HG03196 (cell line): ENCODE data around the gene ANP32D.
A peak's percentile ranks its signal among the peaks of the same experiment; 100 is the strongest.
"Not testable (repeated sequence)": the region's sequence is repeated elsewhere in the genome, so short reads cannot be mapped to it uniquely, and the experiment has no call there.

Experiments used
- ATAC-seq: cut with Tn5 transposase; IDR thresholded peaks from one replicate; pipeline ENCODE4 v1.9.1; 2021; ENCODE audit not compliant: unreplicated experiment

Gene ANP32D

GRCh38 chr12:48472259-48472658 is at the start of gene ANP32D:
Gene ANP32D (plus strand): TSS chr12:48472559. CDS start chr12:48472665, 106 bp downstream.
- ATAC-seq, result no peak

- ATAC-seq, result no peak
Observed at GRCh38 chr12:48423171-48423570, 49.2 kb upstream of the ANP32D start.

GRCh38 chr12:48424644-48425043 is 47.7 kb upstream of the ANP32D start:
- ATAC-seq, result no peak

- ATAC-seq, result not testable (repeated sequence)
Observed at GRCh38 chr12:48434016-48434415, 38.3 kb upstream of the ANP32D start.

GRCh38 chr12:48441069-48441468 is 31.3 kb upstream of the ANP32D start:
- ATAC-seq, result no peak

GRCh38 chr12:48442179-48442847 is 30.0 kb upstream of the ANP32D start:
- no peak for ATAC-seq

- ATAC-seq, result no peak
Observed at GRCh38 chr12:48445538-48445937, 26.8 kb upstream of the ANP32D start.

- no peak for ATAC-seq
Observed at GRCh38 chr12:48446161-48446776, 26.1 kb upstream of the ANP32D start.

- ATAC-seq, result no peak
Observed at GRCh38 chr12:48447755-48448154, 24.6 kb upstream of the ANP32D start.

GRCh38 chr12:48451372-48451771 is 21.0 kb upstream of the ANP32D start:
- no peak for ATAC-seq

GRCh38 chr12:48452961-48453360 is 19.4 kb upstream of the ANP32D start:
- not testable (repeated sequence) for ATAC-seq

GRCh38 chr12:48454667-48455066 is 17.7 kb upstream of the ANP32D start:
- no peak for ATAC-seq

- no peak for ATAC-seq
Observed at GRCh38 chr12:48455116-48455515, 17.2 kb upstream of the ANP32D start.

GRCh38 chr12:48459259-48459658 is 13.1 kb upstream of the ANP32D start:
- ATAC-seq, result no peak

GRCh38 chr12:48469027-48469426 is 3.3 kb upstream of the ANP32D start:
- not testable (repeated sequence) for ATAC-seq

GRCh38 chr12:48473061-48473460 is 702 bp downstream of the ANP32D start:
- ATAC-seq, result no peak

GRCh38 chr12:48474497-48474896 is 2.1 kb downstream of the ANP32D start:
- not testable (repeated sequence) for ATAC-seq

- ATAC-seq, result no peak
Observed at GRCh38 chr12:48482198-48482597, 9.8 kb downstream of the ANP32D start, which contains the start of gene C12orf54. Gene C12orf54 (plus strand): TSS chr12:48482498. CDS start chr12:48483297, 799 bp downstream.

GRCh38 chr12:48482930-48483329 is 10.6 kb downstream of the ANP32D start:
- ATAC-seq, result no peak

- no peak for ATAC-seq
Observed at GRCh38 chr12:48486261-48486660, 13.9 kb downstream of the ANP32D start.

GRCh38 chr12:48486679-48487078 is 14.3 kb downstream of the ANP32D start:
- ATAC-seq, result no peak

- peak; percentile 82 for ATAC-seq
Observed at GRCh38 chr12:48489012-48489411, 16.7 kb downstream of the ANP32D start.

GRCh38 chr12:48489456-48489855 is 17.1 kb downstream of the ANP32D start:
- not testable (repeated sequence) for ATAC-seq
